Measurements from ENCODE around the gene SCNN1G. TPM values are rescaled to one million over a fixed set of nuclear protein-coding genes. Genes with fewer than 3 reads are reported as not detected.

SCNN1G gene
- total and polyA plus RNA-seq, 2 donors (not counting 3 experiments of a cell fraction or from before 2014, with no cell fraction given), result not detected

- ChIA-PET CTCF (no interaction called here), POLR2A (no interaction called here)
- BruUV-seq (replicated peaks), result no TSS peak
- Histone ChIP-seq H3K9ac (replicated peaks; ENCODE audit: extremely low read depth, insufficient read depth, low read length) (no peak overlapping the region), H3K79me2 (ENCODE audit: control insufficient read depth, insufficient read depth, low read length) (no peaks in the 10 kb centered on the region), H3K36me3 (ENCODE audit: control insufficient read depth in 2 of 2, extremely low read depth in 1 of 2, insufficient read depth in 2 of 2, low read length in 2 of 2) (no peaks in the 10 kb centered on the region), H2AFZ (ENCODE audit: low read depth, low read length) (no peak overlapping the region), H3K4me3 (replicated peaks in 1 of 3; ENCODE audit: insufficient read depth in 1 of 3, low read depth in 1 of 3, low read length in 3 of 3) (no peak overlapping the region), H3K4me1 (ENCODE audit: control insufficient read depth, extremely low read depth, insufficient read depth, low read length) (no peaks in the 10 kb centered on the region), H3K27me3 (ENCODE audit: control insufficient read depth in 2 of 2, insufficient read depth in 2 of 2, low read length in 2 of 2) (peaks cover 0 to 7% of the 10 kb centered on the region in 2 experiments), H4K20me1 (replicated peaks; ENCODE audit: control insufficient read depth, extremely low read depth, insufficient read depth, low read length) (no peaks in the 10 kb centered on the region), H3K27ac (ENCODE audit: insufficient read depth, low read depth, low read length) (no peak overlapping the region), H3K4me2 (ENCODE audit: insufficient read depth, low read length) (no peak overlapping the region), H3K9me3 (replicated peaks; ENCODE audit: control insufficient read depth, insufficient read depth, low read length) (no peaks in the 10 kb centered on the region), H3K9me1 (replicated peaks; ENCODE audit: control insufficient read depth, extremely low read depth, insufficient read depth, low read length) (no peaks in the 10 kb centered on the region)
- FAIRE-seq (no peak), DNase-seq (ENCODE audit: low read depth, low spot score) (no peak)
- intact Hi-C loops (cut with micrococcal nuclease) (no loop called here), dilution Hi-C loops (cut with MboI; ENCODE audit: extremely low pct_ligation_motif_present, low sequenced_read_pairs) (no loop called here)
- TF ChIP-seq GATA2 (IDR thresholded peaks at IDR 0.05; ENCODE audit: insufficient read depth, insufficient read length, low read depth, low read length) (no peak), CTCF (IDR thresholded peaks at IDR 0.05; ENCODE audit: extremely low read depth in 1 of 2, insufficient read depth in 1 of 2, low read depth in 1 of 2, low read length in 2 of 2) (no peak), JUN (IDR thresholded peaks at IDR 0.05; ENCODE audit: borderline replicate concordance, insufficient read depth, insufficient read length, low read depth) (no peak), EZH2 (IDR thresholded peaks at IDR 0.05; ENCODE audit: borderline replicate concordance, low read depth, low read length, severe bottlenecking) (no peak), POLR2A (IDR thresholded peaks at IDR 0.05; ENCODE audit: low read depth, low read length) (no peak), MYC (IDR thresholded peaks at IDR 0.05; ENCODE audit: low read depth, low read length) (no peak), POLR2AphosphoS5 (IDR thresholded peaks at IDR 0.05; ENCODE audit: insufficient read depth, low read depth, low read length) (no peak), FOS (IDR thresholded peaks at IDR 0.05; ENCODE audit: borderline replicate concordance, insufficient read depth, low read length) (no peak), MAX (IDR thresholded peaks at IDR 0.05; ENCODE audit: insufficient read depth, insufficient read length) (no peak)
Measured at GRCh38 chr16:23196539-23196938, 14.0 kb downstream of the SCNN1G start.
